K562 (cell line): Measurements from ENCODE around the gene PRKAR2B. TPM values are rescaled to one million over a fixed set of nuclear protein-coding genes. Genes with fewer than 3 reads are reported as not detected.
A peak's percentile ranks its signal among the peaks of the same experiment; 100 is the strongest.

Experiments used
- BACH1 ChIP-seq: fragments of 200-800 bp; sonication (Bioruptor generic); IDR thresholded peaks from 2 replicates; pipeline ENCODE4 v1.6.1; 2016; ENCODE audit warnings: missing genetic modification characterization, missing compliant biosample characterization
- ELF4 ChIP-seq: fragments of 450-650 bp; formaldehyde crosslinking; IDR thresholded peaks from 2 replicates; pipeline ENCODE4 v1.4.0; 2022; ENCODE audit warnings: missing genetic modification characterization
- FUS ChIP-seq: fragments of 200-400 bp; formaldehyde crosslinking; optimal IDR thresholded peaks from 2 replicates; pipeline ENCODE3; 2017; ENCODE audit warnings: low read depth, low read length
- POLR3A ChIP-seq: IDR thresholded peaks from 2 replicates; pipeline ENCODE4 v1.6.1; 2011; ENCODE audit warnings: borderline replicate concordance, mild to moderate bottlenecking, moderate library complexity; ENCODE audit not compliant: insufficient read length, insufficient read depth; ENCODE audit errors: extremely low read depth
- RERE ChIP-seq: sonication (generic); formaldehyde crosslinking; IDR thresholded peaks from 2 replicates; pipeline ENCODE4 v1.8.0; 2023; ENCODE audit warnings: missing genetic modification reagents, mild to moderate bottlenecking, borderline replicate concordance
- SMAD4 ChIP-seq: fragments of 250-450 bp; sonication (Bioruptor Pico); conservative IDR thresholded peaks from 2 replicates; pipeline ENCODE4 v1.8.0; 2021; ENCODE audit warnings: inconsistent platforms, mild to moderate bottlenecking, moderate library complexity
- SRSF3 ChIP-seq: fragments of 200-400 bp; formaldehyde crosslinking; IDR thresholded peaks from 2 replicates; pipeline ENCODE4 v1.6.1; 2016; ENCODE audit warnings: mild to moderate bottlenecking, low read length, moderate library complexity; ENCODE audit not compliant: insufficient read depth
- ZBED1 ChIP-seq: IDR thresholded peaks from 2 replicates; pipeline ENCODE4 v1.6.1; 2014
- ZMIZ1 ChIP-seq, 2 experiments: fragments of 150-350 bp in 1 of 2; IDR thresholded peaks; 2 replicates each; pipeline ENCODE4 v1.6.1; 2012 to 2016; ENCODE audit warnings: low read depth in 2 of 2, low read length in 2 of 2, mild to moderate bottlenecking in 1 of 2, moderate library complexity in 1 of 2
- ZNF507 ChIP-seq: conservative IDR thresholded peaks from 2 replicates; pipeline ENCODE4 v1.6.1; 2017; ENCODE audit warnings: missing genetic modification characterization, missing compliant biosample characterization
- polyA plus RNA-seq, 8 experiments: library from polyadenylated mRNA; depleted of rRNA in 4 of 8; stranded (reverse) in 5 of 8; unstranded in 3 of 8; fragments of >200 nt; fragmentation: Nextera tagmentation in 2 of 8; fragmentation: Illumina TruSeq in 1 of 8; extraction: Ambion mirVana in 2 of 8; extraction: Trizol in 1 of 8; gene quantifications; 2 replicates each; pipeline versions ENCODE4 v1.2.1 to v1.2.3, GENCODE V29; 2011 to 2014; ENCODE audit warnings: inconsistent platforms in 1 of 8, missing spikeins in 1 of 8
- total RNA-seq, 7 experiments: library from RNA; depleted of rRNA in 6 of 7; stranded (reverse); fragments of >200 nt in 6 of 7; fragmentation: Illumina TruSeq in 2 of 7; extraction: Trizol in 2 of 7; gene quantifications; 2 replicates each; pipeline versions ENCODE4 v1.2.1 to v1.2.3, GENCODE V29; 2011 to 2021; ENCODE audit warnings: low replicate concordance in 1 of 7

Gene PRKAR2B
- total and polyA plus RNA-seq, 9 of the 15 experiments (the other 6 are each of a cell fraction or from before 2014, with no cell fraction given) = 59.0 to 173 (median 129) TPM

- TF ChIP-seq SMAD4 (CRISPR knock-in tag) (peak; percentile 52), RERE (CRISPR knock-in tag) (no peak), ZBED1 (no peak), ZNF507 (no peak), SRSF3 (no peak), BACH1 (tag) (no peak), ELF4 (CRISPR knock-in tag) (no peak), POLR3A (no peak), FUS (no peak), ZMIZ1 (IDR thresholded peaks at IDR 0.05; ENCODE audit: low read depth in 2 of 2, low read length in 2 of 2) (no peak)
These were observed 12.5 kb upstream of the PRKAR2B start (continued) for GRCh38 chr7:107032050-107032449.
